Measurements from ENCODE around the gene MYCBP2. TPM values are rescaled to one million over a fixed set of nuclear protein-coding genes. Genes with fewer than 3 reads are reported as not detected.

The MYCBP2 gene
- total RNA-seq, 1 donor from 2014 or later: 119 TPM

DNA sequence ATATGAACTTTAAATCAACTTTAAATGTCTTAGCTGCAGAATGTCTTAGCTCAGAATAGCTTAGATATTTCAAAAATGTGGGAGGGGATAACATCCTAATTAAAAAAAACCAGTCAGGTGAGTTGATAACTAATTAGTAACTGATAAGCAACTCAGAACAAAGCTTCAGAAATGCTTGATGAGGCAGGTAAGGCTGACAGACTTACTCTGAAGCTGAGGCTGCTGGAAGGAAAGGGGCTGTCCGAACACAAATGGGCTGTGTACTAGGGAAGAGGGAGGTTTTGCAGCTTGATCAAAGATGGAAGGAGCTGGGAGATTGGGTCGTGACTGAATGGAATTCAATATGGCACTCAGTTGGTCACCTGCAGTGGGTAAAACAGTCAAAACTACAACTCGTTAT, 208.8 kb downstream of the MYCBP2 start:
- intact Hi-C loops (cut with micrococcal nuclease): no loop called here

- intact Hi-C loops (cut with micrococcal nuclease): no loop called here
Measured at GRCh38 chr13:77114271-77114670, 212.6 kb downstream of the MYCBP2 start.

DNA sequence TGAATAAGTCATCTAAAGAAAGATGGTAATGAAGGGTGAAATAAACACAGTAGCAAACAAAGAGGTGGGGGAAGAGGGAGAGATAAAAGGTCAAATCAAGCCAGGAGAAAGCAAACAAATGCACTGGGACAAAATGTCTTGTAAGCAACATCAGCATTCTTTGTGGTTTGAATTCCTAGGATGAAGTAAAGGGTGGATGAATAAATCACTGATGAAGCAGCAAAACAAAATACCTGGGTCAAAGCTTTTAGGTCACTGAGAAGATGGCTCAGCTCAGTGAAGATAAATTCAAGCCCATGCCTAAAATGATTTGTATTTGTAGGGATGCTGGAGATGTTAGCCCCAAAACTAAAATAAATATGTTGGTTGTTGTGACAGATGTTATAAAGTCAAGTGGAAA, 213.4 kb downstream of the MYCBP2 start:
- intact Hi-C loops (cut with micrococcal nuclease): no loop called here

- intact Hi-C loops (cut with micrococcal nuclease): no loop called here
Measured at GRCh38 chr13:77105051-77105450, 221.8 kb downstream of the MYCBP2 start.

GRCh38 chr13:77099415-77099814, 227.5 kb downstream of the MYCBP2 start:
- intact Hi-C loops (cut with micrococcal nuclease): no loop called here

DNA sequence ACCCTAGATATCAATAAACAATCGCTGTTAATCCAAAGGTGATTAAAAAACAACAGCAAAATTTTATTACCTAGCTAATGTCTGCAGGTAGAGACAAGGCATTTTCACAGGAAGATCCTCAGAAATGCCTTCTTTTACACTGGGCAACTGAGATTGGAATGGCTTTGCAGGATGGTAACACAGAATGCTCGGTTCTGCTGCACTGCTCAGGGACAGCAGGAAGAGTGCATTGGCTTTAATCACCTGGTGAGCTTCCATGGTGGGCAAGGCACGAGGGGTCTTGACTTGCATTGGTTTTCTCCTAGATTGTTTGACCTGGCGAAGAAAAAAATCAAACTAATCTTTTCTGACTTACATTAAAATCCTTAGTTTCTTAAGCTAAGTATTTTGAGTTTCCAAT, 231.6 kb downstream of the MYCBP2 start:
- intact Hi-C loops (cut with micrococcal nuclease): no loop called here

GRCh38 chr13:77094773-77095172, 232.1 kb downstream of the MYCBP2 start:
- intact Hi-C loops (cut with micrococcal nuclease): no loop called here

GRCh38 chr13:77093735-77094134, 233.2 kb downstream of the MYCBP2 start:
- intact Hi-C loops (cut with micrococcal nuclease): no loop called here

DNA sequence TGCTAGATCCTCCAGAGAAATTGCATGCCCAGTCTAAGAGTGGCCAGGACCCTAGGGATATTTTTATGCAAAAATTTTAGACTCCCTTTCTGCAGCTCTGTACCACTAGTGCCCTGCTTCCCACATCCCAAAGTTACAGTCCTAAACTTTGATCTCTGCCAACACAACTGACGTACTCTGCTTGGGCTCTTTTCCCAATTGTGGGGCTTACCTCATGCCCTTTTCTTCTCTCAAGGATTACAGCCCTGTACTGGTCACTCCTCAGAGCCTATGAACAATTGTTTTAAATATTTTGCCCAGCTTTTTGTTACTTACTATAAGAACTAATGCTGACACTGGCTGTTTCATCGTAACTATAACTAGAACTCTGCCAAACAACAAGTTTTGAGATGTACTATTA, 242.1 kb downstream of the MYCBP2 start:
- intact Hi-C loops (cut with micrococcal nuclease): no loop called here

DNA sequence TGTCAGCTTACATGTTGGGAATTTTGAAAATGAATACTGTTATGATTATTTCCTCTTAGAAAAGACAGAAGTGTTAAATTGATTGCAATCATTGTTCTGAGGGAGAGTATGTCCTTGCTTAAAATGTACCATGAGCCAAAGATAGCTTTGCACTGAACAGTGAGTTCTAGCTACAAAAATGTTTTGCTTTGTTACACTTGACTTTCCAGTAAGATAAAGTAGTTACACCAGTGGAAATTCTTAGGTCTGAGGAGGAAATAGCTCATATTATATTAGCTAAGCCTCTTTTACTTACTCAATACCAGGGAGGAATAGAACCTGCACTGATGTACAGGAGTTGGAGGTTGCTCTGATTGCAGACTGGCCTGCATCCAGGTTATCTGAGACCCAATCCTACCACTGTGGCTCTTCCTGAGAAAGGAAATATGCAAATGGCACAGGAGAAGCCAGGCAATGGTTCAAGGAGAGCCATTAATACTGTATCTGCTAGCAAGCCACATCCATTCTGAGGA, 246.9 kb downstream of the MYCBP2 start:
- intact Hi-C loops (cut with micrococcal nuclease): no loop called here

GRCh38 chr13:77067519-77067918, 259.4 kb downstream of the MYCBP2 start:
- intact Hi-C loops (cut with micrococcal nuclease): no loop called here

- intact Hi-C loops (cut with micrococcal nuclease): no loop called here
Measured at GRCh38 chr13:77065461-77066147, 261.3 kb downstream of the MYCBP2 start.

- intact Hi-C loops (cut with micrococcal nuclease): no loop called here
Measured at GRCh38 chr13:77062097-77062496, 264.8 kb downstream of the MYCBP2 start.

DNA sequence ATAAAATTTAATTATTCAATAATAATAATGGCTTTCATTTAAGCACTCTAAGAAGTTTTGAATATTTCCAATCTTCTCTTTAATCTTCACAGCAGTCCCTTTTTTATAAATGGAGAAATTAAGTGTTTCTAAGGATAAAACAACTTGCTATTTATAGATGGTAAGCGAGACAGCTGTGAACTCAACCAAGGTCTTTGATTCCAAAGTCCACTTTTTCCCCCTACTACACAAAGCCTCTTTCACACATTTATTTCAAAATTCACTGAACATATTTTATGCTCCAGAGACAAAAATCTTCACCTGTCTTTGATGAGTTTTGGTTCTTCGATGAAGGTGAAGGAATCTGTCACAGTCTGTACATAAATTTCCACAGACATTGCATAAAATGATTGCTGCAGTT, 265.5 kb downstream of the MYCBP2 start:
- intact Hi-C loops (cut with micrococcal nuclease): no loop called here

GRCh38 chr13:77056886-77057285, 270.0 kb downstream of the MYCBP2 start:
- intact Hi-C loops (cut with micrococcal nuclease): no loop called here

- intact Hi-C loops (cut with micrococcal nuclease): no loop called here
Measured at GRCh38 chr13:77056382-77056781, 270.5 kb downstream of the MYCBP2 start.

DNA sequence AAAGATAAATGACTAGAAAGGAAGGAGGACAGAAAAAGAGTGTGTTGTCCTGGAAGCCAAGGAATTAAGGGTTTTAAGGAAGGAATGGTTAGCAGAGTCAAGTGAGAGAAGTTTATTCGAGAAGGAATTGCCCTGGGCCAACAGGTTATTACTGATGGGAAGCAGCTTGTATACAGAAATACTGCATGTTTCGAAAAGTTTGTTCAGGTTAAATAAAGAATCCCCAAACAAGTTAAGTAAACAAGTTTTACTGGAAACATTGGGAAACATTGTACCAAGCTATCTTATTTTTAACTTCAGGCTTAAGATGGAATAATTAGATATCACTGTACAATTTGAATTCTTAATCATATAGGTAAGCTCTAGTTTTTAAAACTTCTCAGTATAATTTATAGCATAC, 271.7 kb downstream of the MYCBP2 start:
- intact Hi-C loops (cut with micrococcal nuclease): no loop called here

DNA sequence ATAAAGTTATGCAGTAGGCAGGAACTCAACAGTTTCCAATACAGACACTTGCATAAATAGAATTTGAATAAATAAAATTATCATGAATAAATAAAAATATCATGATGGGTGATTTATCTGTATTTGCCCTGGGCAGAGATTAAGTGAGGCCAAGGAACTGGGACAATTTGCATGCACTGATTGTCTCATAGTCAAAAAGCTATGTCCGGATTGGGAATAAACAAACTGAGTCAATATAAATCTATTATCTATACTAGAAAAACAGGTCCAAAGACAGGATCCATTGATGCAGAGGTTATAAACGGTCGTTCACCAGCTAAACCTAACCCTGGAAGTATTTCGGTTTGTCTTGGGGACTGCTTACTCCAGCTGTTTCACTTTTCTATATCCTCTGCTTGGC, 273.7 kb downstream of the MYCBP2 start:
- intact Hi-C loops (cut with micrococcal nuclease): no loop called here

- intact Hi-C loops (cut with micrococcal nuclease): no loop called here
Measured at GRCh38 chr13:77048681-77049080, 278.2 kb downstream of the MYCBP2 start.

GRCh38 chr13:77047649-77048343, 279.1 kb downstream of the MYCBP2 start:
- intact Hi-C loops (cut with micrococcal nuclease): no loop called here

GRCh38 chr13:77042566-77043177, 284.2 kb downstream of the MYCBP2 start:
- intact Hi-C loops (cut with micrococcal nuclease): no loop called here

GRCh38 chr13:77040835-77041234, 286.1 kb downstream of the MYCBP2 start:
- intact Hi-C loops (cut with micrococcal nuclease): no loop called here

All from T-helper 1 cell treated with Interleukin-12 subunit alpha and Interleukin-12 subunit beta and Interleukin-4 antibody, amounts not matched to agents 30 ng/mL and 1 ng/mL, for 36 hours (primary cell).